Spleen (tissue), 11 donors: Measurements from ENCODE around the gene GJB1. TPM values are rescaled to one million over a fixed set of nuclear protein-coding genes. Genes with fewer than 3 reads are reported as not detected.
"Not testable (repeated sequence)": the region's sequence is repeated elsewhere in the genome, so short reads cannot be mapped to it uniquely, and the experiment has no call there.

Experiments
- DNase-seq: peaks from one replicate; pipeline ENCODE4 v3.0.0-alpha.2; 2020
- H3K27ac ChIP-seq, 8 donors: fragments of 200-600 bp; sonication (generic) in 7 of 8; 1 replicate in 4 of 8; 2 replicates in 4 of 8; pipeline versions ENCODE4 v1.5.0 to v1.8.0; 2016 to 2021; ENCODE audit warnings: inconsistent platforms in 4 of 8, mild to moderate bottlenecking in 4 of 8, moderate library complexity in 1 of 8
- H3K27me3 ChIP-seq, 7 donors: fragments of 200-600 bp; sonication (generic) in 6 of 7; replicated peaks in 1 of 7; 1 replicate in 4 of 7; 2 replicates in 3 of 7; pipeline versions ENCODE4 v1.5.0 to v1.8.0; 2016 to 2021; ENCODE audit warnings: inconsistent platforms in 3 of 7, mild to moderate bottlenecking in 1 of 7
- H3K36me3 ChIP-seq, 6 donors: fragments of 200-600 bp; sonication (generic) in 5 of 6; 1 replicate in 4 of 6; 2 replicates in 2 of 6; pipeline versions ENCODE4 v1.5.0 to v1.8.0; 2016 to 2021; ENCODE audit warnings: inconsistent platforms in 2 of 6
- H3K4me1 ChIP-seq, 6 donors: fragments of 200-600 bp; sonication (generic) in 5 of 6; 1 replicate in 3 of 6; 2 replicates in 3 of 6; pipeline versions ENCODE4 v1.5.0 to v1.8.0; 2016 to 2021; ENCODE audit warnings: inconsistent platforms in 3 of 6
- H3K4me3 ChIP-seq, 8 donors: fragments of 200-600 bp; sonication (generic) in 7 of 8; 1 replicate in 4 of 8; 2 replicates in 4 of 8; pipeline versions ENCODE4 v1.5.0 to v1.8.0; 2016 to 2021; ENCODE audit warnings: inconsistent platforms in 4 of 8, mild to moderate bottlenecking in 4 of 8, moderate library complexity in 2 of 8
- H3K9me3 ChIP-seq, 8 donors: fragments of 200-600 bp; sonication (generic) in 7 of 8; 1 replicate in 4 of 8; 2 replicates in 4 of 8; pipeline versions ENCODE4 v1.5.0 to v1.8.0; 2016 to 2021; ENCODE audit warnings: inconsistent platforms in 4 of 8
- POLR2A ChIP-seq, 3 donors: fragments of 450-650 bp; IDR thresholded peaks; one replicate each; pipeline ENCODE4 v1.5.1; 2017; ENCODE audit warnings: antibody characterized with exemption in 3 of 3, mild to moderate bottlenecking in 1 of 3
- POLR2AphosphoS5 ChIP-seq, 3 donors: sonication (generic); formaldehyde crosslinking; IDR thresholded peaks; one replicate each; pipeline ENCODE4 v1.5.1; 2017; ENCODE audit warnings: antibody characterized with exemption in 3 of 3
- WGBS, 5 donors: extraction: QIAGEN DNeasy Blood & Tissue Kit in 3 of 5; methylation state at CpG; one replicate each; pipeline versions ENCODE4 v1.1.5 to v1.1.7; 2013 to 2018; 5-methylcytosine and 5-hydroxymethylcytosine counted together
- intact Hi-C: fragments of 100-400 bp; cut with DNase I; formaldehyde crosslinking; loops from one replicate; pipeline ENCODE4 v1.15.0; 2023; ENCODE audit warnings: low total_unique reads
- polyA plus RNA-seq, 3 donors: library from polyadenylated mRNA; stranded (reverse); fragments of 200-250 nt; gene quantifications; one replicate each; pipeline ENCODE4 v1.2.1, GENCODE V29; 2013
- total RNA-seq, 7 donors: library from RNA; depleted of rRNA in 3 of 7; stranded (reverse); fragments of >200 nt in 3 of 7; fragmentation: NEBNext Ultra II Directional in 4 of 7; extraction: Animal tissue kit (Norgen Biotek cat#: 25700) in 4 of 7; gene quantifications; one replicate each; pipeline versions ENCODE4 v1.1.0 to v1.2.1, GENCODE V29; 2016 to 2021
- TF ChIP-seq, protein P1 (sequence below), 11 experiments: fragments of 200-600 bp in 7 of 11; fragments of 450-650 bp in 4 of 11; sonication (generic) in 4 of 11; IDR thresholded peaks in 8 of 11; conservative IDR thresholded peaks in 3 of 11; 1 replicate in 7 of 11; 2 replicates in 4 of 11; pipeline versions ENCODE4 v1.4.0 to v1.8.0; 2016 to 2021; ENCODE audit warnings: antibody characterized with exemption in 11 of 11, inconsistent platforms in 4 of 11, mild to moderate bottlenecking in 1 of 11
- donor health status: healthy with polysubstance abuse.
- donor health status: DM: no; HTN: no; CAD: no; lungs with moderate emphysema.
- donor health status: DM: no; HTN: no; CAD: no.
- donor health status: Bipolar disorder and iron deficiency.
- donor health status: healthy.
- donor health status: DM: no; HTN: no; CAD: no.
- donor health status: DM: yes; HTN: yes; CAD: no.

The GJB1 gene
- total and polyA plus RNA-seq, 10 donors: not detected

- Histone ChIP-seq H3K27ac (peak within 1 kb of the TSS; percentile 6 to 90 (median 86)), H3K27me3 (peaks cover 0 to 7% (median 0%) of the 10 kb centered on the region in 7 donors)
These were observed 31.3 kb downstream of the GJB1 start, which contains the start of gene ZMYM3 for GRCh38 chrX:71254092-71254963. Gene ZMYM3, minus strand, starts transcription at chrX:71254140. Its CDS starts 885 bp downstream, at chrX:71253255.

GRCh38 chrX:71256051-71256450 lies 33.0 kb downstream of the GJB1 start:
- no peaks in the 10 kb centered on the region for H3K36me3 ChIP-seq
- peaks cover 0 to 7% (median 0%) of the 10 kb centered on the region in 7 donors for H3K27me3 ChIP-seq
- peaks cover 0 to 26% (median 15%) of the 10 kb centered on the region in 6 donors for H3K4me1 ChIP-seq
- H3K27ac ChIP-seq: peak overlapping the region in 5 of 8 donors; percentile 85 to 90 (median 89)
- intact Hi-C loops: no loop called here
- TF ChIP-seq POLR2A (IDR thresholded peaks at IDR 0.05) (no peak), POLR2AphosphoS5 (IDR thresholded peaks at IDR 0.05) (no peak)
- TF ChIP-seq, protein P1, sequence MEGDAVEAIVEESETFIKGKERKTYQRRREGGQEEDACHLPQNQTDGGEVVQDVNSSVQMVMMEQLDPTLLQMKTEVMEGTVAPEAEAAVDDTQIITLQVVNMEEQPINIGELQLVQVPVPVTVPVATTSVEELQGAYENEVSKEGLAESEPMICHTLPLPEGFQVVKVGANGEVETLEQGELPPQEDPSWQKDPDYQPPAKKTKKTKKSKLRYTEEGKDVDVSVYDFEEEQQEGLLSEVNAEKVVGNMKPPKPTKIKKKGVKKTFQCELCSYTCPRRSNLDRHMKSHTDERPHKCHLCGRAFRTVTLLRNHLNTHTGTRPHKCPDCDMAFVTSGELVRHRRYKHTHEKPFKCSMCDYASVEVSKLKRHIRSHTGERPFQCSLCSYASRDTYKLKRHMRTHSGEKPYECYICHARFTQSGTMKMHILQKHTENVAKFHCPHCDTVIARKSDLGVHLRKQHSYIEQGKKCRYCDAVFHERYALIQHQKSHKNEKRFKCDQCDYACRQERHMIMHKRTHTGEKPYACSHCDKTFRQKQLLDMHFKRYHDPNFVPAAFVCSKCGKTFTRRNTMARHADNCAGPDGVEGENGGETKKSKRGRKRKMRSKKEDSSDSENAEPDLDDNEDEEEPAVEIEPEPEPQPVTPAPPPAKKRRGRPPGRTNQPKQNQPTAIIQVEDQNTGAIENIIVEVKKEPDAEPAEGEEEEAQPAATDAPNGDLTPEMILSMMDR (IDR thresholded peaks at IDR 0.05 in 8 of 11, conservative IDR thresholded peaks at IDR 0.05 in 3 of 11): no peak
- 75 to 91% (median 82%) methylated on average over 6 of the region's 6 CpGs for WGBS, 5 donors
- H3K4me3 ChIP-seq: no peak overlapping the region
- DNase-seq: no peak
- H3K9me3 ChIP-seq: no peaks in the 10 kb centered on the region

More at GRCh38 chrX:71254092-71254963, 31.3 kb downstream of the GJB1 start, which contains the start of gene ZMYM3:
- H3K36me3 ChIP-seq: peaks cover 0 to 17% (median 7%) of the 10 kb centered on the region in 6 donors
- no peaks in the 10 kb centered on the region for H3K9me3 ChIP-seq
- TF ChIP-seq, protein P1 (IDR thresholded peaks at IDR 0.05 in 8 of 11, conservative IDR thresholded peaks at IDR 0.05 in 3 of 11): peak in 1 of 11 experiments; percentile 20
- TF ChIP-seq POLR2AphosphoS5 (IDR thresholded peaks at IDR 0.05) (peak; percentile 75 to 86 (median 82)), POLR2A (IDR thresholded peaks at IDR 0.05) (peak in 1 of 3 donors; percentile 27)
- WGBS, 5 donors: 1 to 31% (median 1%) methylated on average over 23 to 54 of the region's 54 CpGs
- H3K4me1 ChIP-seq: peaks cover 0 to 26% (median 15%) of the 10 kb centered on the region in 6 donors
- DNase-seq: peak; percentile 94
- intact Hi-C loops: no loop called here
- peak within 1 kb of the TSS; percentile 52 to 86 (median 60) for H3K4me3 ChIP-seq

DNA sequence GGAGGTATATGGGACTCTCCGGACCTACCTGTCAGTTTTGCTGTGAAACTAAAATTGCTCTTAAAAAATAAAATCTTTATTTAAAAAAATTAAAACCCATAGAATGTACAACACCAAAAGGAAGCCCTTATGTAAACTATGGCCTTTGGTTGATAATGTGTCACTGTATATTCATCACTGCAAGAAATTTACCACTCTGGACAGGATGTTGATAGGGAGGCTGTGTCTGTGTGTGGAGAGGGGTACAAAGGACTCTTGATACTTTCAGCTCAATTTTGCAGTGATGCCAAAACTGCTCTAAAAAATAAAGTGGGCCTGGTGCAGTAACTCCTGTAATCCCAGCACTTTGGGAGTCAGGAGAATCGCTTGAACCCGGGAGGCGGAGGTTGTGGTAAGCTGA lies 33.8 kb downstream of the GJB1 start:
- Histone ChIP-seq H3K36me3 (no peaks in the 10 kb centered on the region), H3K4me3 (no peak overlapping the region), H3K27me3 (peaks cover 0 to 7% (median 0%) of the 10 kb centered on the region in 7 donors), H3K9me3 (no peaks in the 10 kb centered on the region), H3K27ac (no peak overlapping the region), H3K4me1 (peaks cover 0 to 19% (median 11%) of the 10 kb centered on the region in 6 donors)
- intact Hi-C loops: no loop called here
- TF ChIP-seq, protein P1 (IDR thresholded peaks at IDR 0.05 in 8 of 11, conservative IDR thresholded peaks at IDR 0.05 in 3 of 11): no peak
- no peak for TF ChIP-seq POLR2AphosphoS5 (IDR thresholded peaks at IDR 0.05)
- no peak for TF ChIP-seq POLR2A (IDR thresholded peaks at IDR 0.05)
- WGBS, 5 donors: 90 to 98% (median 94%) methylated on average over 4 of the region's 4 CpGs
- DNase-seq: no peak

DNA sequence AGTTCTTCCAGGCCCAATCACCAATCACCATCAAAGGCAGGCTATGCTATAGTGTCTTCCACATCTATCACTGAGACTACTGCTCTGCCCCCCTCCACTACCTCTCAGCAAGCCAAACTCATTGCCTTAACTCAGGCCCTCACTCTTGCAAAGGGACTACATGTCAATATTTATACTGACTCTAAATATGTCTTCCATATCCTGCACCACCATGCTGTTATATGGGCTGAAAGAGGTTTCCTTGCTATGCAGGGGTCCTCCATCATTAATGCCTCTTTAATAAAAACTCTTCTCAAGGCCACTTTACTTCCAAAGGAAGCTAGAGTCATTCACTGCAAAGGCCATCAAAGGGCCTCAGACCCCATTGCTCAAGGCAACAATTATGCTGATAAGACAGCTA lies 45.6 kb downstream of the GJB1 start:
- peaks cover 0 to 18% (median 0%) of the 10 kb centered on the region in 8 donors for H3K9me3 ChIP-seq
- DNase-seq, H3K27ac ChIP-seq, H3K27me3 ChIP-seq, H3K4me1 ChIP-seq, H3K36me3 ChIP-seq, intact Hi-C loops, H3K4me3 ChIP-seq: not testable (repeated sequence)
